ENCODE results near the gene TEX13A.
"Not testable (repeated sequence)": the region's sequence is repeated elsewhere in the genome, so short reads cannot be mapped to it uniquely, and the experiment has no call there.

TEX13A gene

GRCh38 chrX:105220636-105221035 lies at the start of gene TEX13A:
Gene TEX13A, minus strand, starts transcription at chrX:105220694. Its CDS starts 297 bp downstream, at chrX:105220397.
- no peak for DNase-seq (ENCODE audit: low read depth)

DNA sequence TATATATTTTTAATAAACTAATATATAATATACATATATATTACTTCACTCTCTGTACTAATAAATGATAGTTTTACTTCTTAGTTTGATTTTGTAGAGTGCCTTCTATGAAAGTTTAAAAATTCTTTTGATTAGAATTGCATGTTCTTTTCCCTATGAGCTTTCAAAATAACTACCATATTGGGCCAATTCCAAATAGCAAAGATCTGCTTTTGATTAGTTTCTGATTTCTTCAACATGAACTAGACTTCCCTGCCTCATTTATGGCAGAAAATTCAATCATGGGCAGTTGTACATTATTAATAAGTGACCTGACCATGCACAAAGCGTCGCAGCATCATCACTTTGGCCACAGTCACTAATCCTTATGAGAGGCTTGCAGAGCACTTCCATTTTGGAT lies 48.9 kb upstream of the TEX13A start:
- DNase-seq (ENCODE audit: low read depth) = no peak

- no peak for DNase-seq (ENCODE audit: low read depth)
Observed at GRCh38 chrX:105267167-105267566, 46.7 kb upstream of the TEX13A start.

GRCh38 chrX:105266456-105266855 lies 46.0 kb upstream of the TEX13A start:
- no peak for DNase-seq (ENCODE audit: low read depth)

DNA sequence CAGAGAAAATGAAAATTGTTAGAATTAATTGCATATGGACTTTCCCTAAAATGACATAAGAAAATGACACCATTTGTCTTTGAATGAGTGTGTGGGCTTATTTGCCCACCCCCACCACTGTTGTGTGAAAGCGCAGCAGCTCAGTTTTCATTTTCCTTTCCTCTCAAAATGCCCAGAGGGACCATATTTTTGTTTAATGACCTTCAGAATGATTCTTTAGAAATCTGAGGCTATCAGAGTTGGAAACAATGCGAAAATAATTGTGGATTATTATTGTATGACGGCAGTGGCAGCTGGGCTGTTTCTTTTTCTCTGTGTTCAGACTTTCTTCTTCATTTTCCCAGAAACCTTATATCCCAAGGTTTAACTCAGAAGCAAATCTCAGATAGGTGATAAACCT lies 44.6 kb upstream of the TEX13A start:
- no peak for DNase-seq (ENCODE audit: low read depth)

GRCh38 chrX:105263801-105264200 lies 43.3 kb upstream of the TEX13A start:
- no peak for DNase-seq (ENCODE audit: low read depth)

DNA sequence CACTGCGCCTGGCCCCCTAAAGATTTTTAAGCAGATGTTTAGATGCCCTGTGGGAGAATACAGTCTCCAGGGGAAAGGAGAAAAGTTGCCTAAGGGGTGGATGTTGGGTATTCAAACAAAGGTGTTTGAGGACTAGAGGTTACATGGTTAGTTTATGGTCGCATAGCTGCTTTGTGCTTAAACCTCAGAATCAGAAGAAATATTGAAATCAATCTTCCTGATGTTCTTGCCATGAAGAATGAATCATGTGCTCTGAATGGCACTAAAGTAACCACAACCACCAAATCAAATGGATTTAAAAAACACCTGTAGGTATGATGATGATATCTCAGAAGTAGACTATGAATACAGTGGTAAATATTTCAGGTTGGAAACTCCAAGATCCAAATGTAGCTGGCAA lies 42.7 kb upstream of the TEX13A start:
- DNase-seq (ENCODE audit: low read depth) = no peak

DNA sequence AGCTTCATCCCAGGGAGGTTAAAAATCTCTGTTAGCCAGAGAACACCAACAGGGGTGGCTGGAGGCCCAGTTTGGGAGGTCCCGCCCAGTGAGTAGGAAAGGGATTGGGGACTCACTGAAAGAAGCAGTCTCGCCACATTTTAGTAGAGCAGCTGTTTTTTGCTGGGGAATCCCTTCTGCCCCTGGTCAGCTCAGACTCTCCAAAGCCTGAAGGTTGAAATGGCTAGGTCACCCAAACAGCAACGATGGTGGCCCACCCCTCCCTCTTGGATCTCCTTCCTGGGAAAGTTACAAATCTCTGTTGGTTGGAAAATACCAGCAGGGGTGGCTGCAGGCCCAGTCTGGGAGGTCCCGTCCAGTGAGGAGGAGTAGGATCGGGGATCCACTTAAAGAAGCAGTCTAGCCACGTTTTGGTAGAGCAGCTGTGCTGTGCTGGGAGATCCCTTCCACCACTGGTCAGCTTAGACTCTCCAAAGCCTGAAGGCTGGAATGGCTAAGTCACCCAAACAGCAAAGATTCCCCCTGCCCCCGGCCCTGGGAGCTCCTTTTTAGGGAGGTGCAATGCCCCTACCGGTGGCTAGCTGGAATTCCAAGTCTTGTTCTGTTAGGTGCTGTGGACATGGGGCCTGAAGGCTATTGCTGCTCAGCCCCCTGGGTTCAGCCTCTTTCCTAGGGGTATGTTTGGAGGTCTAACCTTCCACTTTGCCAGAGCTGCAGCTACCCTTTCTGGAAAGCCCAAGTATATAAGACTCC lies 40.0 kb upstream of the TEX13A start:
- DNase-seq (ENCODE audit: low read depth) = no peak

DNA sequence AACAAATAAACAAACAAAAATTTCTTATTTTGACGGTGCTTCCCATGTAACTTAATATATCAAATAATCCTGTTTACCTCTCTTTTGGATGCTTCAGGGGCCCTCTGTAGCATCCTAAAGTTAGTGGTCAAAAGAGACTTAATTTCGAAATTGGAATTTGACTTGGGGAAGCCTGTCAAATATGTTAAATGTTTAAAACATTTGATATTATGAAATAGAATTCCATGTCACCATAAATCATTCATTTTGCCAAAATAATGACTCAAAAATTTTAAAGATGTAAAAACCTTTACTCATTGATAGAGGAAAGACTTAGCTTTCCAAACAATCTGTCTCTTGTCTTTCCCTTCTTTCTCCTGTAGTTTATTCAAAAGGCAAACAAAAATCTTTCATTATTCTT lies 20.6 kb upstream of the TEX13A start:
- DNase-seq (ENCODE audit: low read depth) = no peak

GRCh38 chrX:105237407-105237806 lies 16.9 kb upstream of the TEX13A start:
- DNase-seq (ENCODE audit: low read depth) = not testable (repeated sequence)

DNA sequence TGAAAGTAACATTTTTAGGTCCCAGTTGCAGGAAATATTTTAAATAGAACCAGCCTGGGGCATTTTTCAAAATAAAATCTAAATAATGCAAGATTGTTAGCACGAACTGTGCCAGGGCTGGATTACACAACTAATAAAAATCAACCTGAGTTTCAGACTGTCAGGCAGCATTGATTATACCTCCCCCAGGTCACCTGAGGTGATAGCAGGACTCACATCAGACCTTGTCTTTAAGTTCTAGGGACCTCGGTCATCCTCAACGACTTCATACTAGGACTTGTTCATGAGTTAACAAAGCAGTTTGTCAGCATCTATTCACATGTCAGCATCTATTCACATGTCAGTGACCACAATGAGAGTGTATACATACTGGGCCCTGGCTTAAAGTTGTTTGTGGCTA lies 8.7 kb upstream of the TEX13A start:
- DNase-seq (ENCODE audit: low read depth) = no peak

GRCh38 chrX:105228602-105229001 lies 8.1 kb upstream of the TEX13A start:
- no peak for DNase-seq (ENCODE audit: low read depth)

- no peak for DNase-seq (ENCODE audit: low read depth)
Observed at GRCh38 chrX:105226499-105226898, 6.0 kb upstream of the TEX13A start.

DNA sequence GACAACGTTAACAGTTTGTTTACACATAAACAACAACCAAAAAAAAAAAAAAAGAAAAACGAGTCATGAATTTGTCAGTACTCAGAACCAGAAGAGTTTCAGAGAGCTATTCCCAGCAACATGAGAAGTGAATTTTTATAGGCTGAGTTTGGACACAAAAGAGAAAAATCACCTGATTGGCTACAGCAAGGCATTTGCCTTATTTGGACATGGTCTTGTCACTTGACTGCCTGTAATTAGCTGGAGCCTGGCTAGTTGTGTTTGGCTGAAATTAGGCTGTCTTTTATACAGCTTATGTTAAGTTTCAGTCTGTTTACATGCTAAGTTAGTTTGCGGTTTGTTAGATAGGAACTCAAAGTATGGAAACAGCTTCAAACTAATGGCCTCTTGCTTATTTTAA lies 880 bp upstream of the TEX13A start:
- no peak for DNase-seq (ENCODE audit: low read depth)

- no peak for DNase-seq (ENCODE audit: low read depth)
Observed at GRCh38 chrX:105219454-105220401, 766 bp downstream of the TEX13A start.

DNA sequence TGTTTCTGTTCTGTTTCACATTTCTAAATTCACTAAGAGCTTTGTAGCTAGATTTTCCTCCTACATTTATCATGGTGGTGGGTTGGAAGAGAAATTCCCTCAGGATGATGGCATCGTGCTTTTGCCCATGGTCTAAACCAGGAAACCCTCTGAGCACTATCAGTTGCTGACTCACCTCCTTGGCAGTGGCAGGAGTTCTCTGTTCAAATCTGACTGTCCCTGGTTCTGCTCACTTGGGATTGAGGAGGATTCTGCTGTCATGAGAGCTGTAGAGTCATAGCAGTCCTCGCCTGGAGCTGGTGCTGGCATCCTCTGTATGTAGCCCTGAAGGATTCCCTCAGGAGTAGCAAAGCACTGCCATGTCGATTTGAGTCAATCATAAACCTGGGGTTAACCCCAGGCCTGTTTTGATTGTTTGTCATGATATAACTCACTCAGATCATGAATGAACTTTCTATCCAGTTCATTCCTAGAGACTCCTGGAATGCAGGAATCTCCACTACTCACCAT lies 9.4 kb downstream of the TEX13A start:
- no peak for DNase-seq (ENCODE audit: low read depth)

DNA sequence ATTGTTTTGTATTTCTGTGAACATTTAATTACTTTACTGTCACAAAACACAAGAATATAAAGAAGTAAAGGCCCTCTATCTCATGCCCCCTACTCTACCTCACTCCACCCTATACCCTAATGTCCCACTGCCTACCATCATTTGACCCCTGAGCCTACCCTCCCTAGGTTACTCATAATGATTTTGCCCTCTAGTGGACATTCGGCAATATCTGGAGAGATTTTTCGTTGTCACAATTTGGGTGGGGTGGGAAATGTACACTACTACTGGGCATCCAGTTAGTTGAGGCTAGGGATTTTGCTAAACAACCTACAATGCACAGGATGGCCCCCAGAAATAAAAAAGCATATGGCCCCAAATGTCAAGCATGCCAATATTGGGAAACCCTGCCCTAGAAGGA lies 10.2 kb downstream of the TEX13A start:
- no peak for DNase-seq (ENCODE audit: low read depth)

DNA sequence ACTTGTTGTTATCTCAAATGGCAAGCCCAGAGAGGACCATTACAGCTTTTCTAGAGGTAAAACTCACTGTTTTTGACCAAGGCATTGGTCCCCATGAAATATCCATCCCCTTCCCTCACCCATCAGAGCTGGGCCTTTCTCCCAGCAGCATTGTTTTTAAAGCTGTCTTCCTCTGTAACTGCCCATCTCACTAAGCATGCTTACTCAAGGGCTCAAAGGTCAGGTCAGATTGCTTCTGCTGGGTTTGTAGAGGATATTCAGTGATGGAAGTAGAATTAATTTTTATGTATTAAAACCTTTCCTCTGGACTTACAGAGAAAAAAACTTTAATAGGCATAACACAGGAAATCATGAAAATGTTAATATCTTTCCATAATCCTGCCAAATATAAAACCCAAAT lies 11.1 kb downstream of the TEX13A start:
- no peak for DNase-seq (ENCODE audit: low read depth)

GRCh38 chrX:105191878-105192277 lies 28.6 kb downstream of the TEX13A start:
- no peak for DNase-seq (ENCODE audit: low read depth)

- no peak for DNase-seq (ENCODE audit: low read depth)
Observed at GRCh38 chrX:105190252-105190853, 30.1 kb downstream of the TEX13A start.

DNA sequence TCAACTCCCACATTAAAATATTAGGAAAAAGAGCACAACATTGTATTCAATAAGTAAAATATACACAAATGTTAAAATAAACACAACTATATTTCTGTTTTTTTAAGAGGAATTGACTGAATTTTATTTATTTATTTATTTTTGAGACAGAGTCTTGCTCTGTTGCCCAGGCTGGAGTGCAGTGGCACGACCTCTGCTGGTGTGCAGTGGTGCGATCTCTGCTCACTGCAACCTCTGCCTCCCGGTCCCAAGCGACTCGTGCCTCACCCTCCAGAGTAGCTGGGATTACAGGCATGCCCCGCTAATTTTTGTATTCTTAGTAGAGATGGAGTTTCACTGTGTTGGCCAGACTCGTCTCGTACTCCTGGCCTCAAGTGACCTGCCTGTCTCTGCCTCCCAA lies 31.4 kb downstream of the TEX13A start:
- no peak for DNase-seq (ENCODE audit: low read depth)

DNA sequence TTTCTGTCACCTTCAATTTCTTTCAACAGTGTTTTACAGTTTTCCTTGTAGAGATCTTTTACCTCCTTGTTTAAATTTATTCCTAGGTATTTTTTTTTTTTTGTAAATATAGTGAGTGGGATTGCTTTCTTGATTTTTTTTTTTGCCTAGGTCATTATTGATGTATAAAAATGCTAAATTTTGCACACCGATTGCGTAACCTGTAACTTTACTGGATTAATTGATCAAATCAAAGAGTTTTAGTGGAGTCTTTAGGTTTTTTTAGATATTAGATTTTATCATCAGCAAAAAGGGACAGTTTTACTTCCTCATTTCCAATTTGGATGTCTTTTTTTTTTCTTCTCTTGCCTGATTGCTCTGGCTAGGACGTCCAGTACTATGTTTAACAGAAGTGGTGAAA lies 40.9 kb downstream of the TEX13A start:
- DNase-seq (ENCODE audit: low read depth) = no peak

DNA sequence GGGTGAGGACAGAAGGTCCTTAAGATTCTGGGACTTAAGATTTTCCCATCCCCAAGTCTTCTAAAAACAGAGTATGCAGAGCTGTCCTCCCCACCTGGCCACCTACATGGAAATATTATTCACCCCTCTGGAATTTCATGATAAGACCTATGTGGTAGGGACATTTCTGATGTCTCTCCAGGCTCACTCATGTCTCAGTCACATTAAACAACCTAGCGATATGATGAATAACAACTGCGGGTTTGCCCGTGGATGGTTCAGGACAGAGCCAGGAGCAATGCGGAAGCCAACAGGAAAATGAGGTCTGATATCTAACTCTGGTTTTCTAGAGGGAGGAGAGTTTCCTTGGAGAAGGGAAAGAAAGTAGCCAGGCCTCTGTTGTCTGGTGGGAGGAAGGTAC lies 47.4 kb downstream of the TEX13A start:
- no peak for DNase-seq (ENCODE audit: low read depth)

Data from activated T-helper 9 cell treated with anti-CD3 and anti-CD28 coated beads, Interleukin-2, amount 50 U/mL, for 16 hours (primary cell).